GM18519 (cell line): ENCODE measurements around the gene SEC22A.

Experiments used
- ATAC-seq: cut with Tn5 transposase; IDR thresholded peaks from one replicate; pipeline ENCODE4 v1.9.1; 2021; ENCODE audit warnings: mild to moderate bottlenecking, moderate library complexity; ENCODE audit not compliant: unreplicated experiment, low FRiP score

SEC22A gene

GRCh38 chr3:123285479-123285878 is 83.7 kb downstream of the SEC22A start:
- ATAC-seq, result no peak

GRCh38 chr3:123285931-123286307 is 84.2 kb downstream of the SEC22A start:
- ATAC-seq, result no peak

GRCh38 chr3:123286308-123287023 is 84.7 kb downstream of the SEC22A start:
- ATAC-seq, result peak; percentile 53

- ATAC-seq, result no peak
These were observed 85.6 kb downstream of the SEC22A start for GRCh38 chr3:123287051-123287961.

- ATAC-seq, result no peak
These were observed 86.2 kb downstream of the SEC22A start for GRCh38 chr3:123287962-123288302.

- no peak for ATAC-seq
These were observed 87.8 kb downstream of the SEC22A start for GRCh38 chr3:123289391-123290106.

GRCh38 chr3:123290107-123290930 is 88.6 kb downstream of the SEC22A start:
- no peak for ATAC-seq

GRCh38 chr3:123290962-123291361 is 89.2 kb downstream of the SEC22A start:
- ATAC-seq, result no peak

GRCh38 chr3:123291404-123291803 is 89.7 kb downstream of the SEC22A start:
- no peak for ATAC-seq

GRCh38 chr3:123292321-123293310 is 90.9 kb downstream of the SEC22A start:
- no peak for ATAC-seq

GRCh38 chr3:123294296-123294938 is 92.7 kb downstream of the SEC22A start:
- ATAC-seq, result no peak

GRCh38 chr3:123295171-123295900 is 93.6 kb downstream of the SEC22A start:
- no peak for ATAC-seq

- ATAC-seq, result no peak
These were observed 94.1 kb downstream of the SEC22A start for GRCh38 chr3:123295901-123296250.

GRCh38 chr3:123296261-123296660 is 94.5 kb downstream of the SEC22A start:
- no peak for ATAC-seq

GRCh38 chr3:123296836-123297626 is 95.3 kb downstream of the SEC22A start:
- no peak for ATAC-seq

- ATAC-seq, result no peak
These were observed 95.8 kb downstream of the SEC22A start for GRCh38 chr3:123297627-123297899.

- no peak for ATAC-seq
These were observed 97.2 kb downstream of the SEC22A start for GRCh38 chr3:123298903-123299302.

GRCh38 chr3:123299581-123299980 is 97.8 kb downstream of the SEC22A start:
- ATAC-seq, result no peak
